GM11168 (cell line): Measurements from ENCODE around the gene RBMXL3.
"Not testable (repeated sequence)": the region's sequence is repeated elsewhere in the genome, so short reads cannot be mapped to it uniquely, and the experiment has no call there.

Experiments used
- in situ Hi-C: fragments of 300-500 bp; cut with MboI; formaldehyde crosslinking; loops from one replicate; pipeline ENCODE4 v1.12.0; 2022; ENCODE audit warnings: low sequenced_read_pairs; ENCODE audit not compliant: unreplicated experiment

The RBMXL3 gene

DNA sequence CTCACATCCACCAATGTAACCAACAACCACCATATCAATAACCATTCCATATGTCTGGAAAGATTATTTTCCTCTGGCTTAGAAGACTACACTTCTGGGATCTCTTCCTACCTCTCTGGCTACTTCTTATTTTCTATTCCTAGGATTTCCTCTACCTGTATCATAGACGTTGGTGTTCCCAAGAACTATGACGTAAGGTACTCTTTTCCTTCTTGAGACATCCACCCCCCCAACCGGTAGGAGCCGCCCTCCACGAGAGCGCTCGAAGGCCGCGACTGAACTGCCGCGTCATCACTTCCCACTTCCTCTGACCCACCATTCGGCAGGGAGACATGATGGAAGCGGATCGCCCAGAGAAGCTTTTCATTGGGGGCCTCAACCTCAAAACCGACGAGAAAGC, at the start of gene RBMXL3:
Gene RBMXL3, plus strand, starts transcription at position 301 of the 400 bp plus-strand sequence. Its CDS starts 32 bp downstream, at position 333.
- in situ Hi-C loops = no loop called here

DNA sequence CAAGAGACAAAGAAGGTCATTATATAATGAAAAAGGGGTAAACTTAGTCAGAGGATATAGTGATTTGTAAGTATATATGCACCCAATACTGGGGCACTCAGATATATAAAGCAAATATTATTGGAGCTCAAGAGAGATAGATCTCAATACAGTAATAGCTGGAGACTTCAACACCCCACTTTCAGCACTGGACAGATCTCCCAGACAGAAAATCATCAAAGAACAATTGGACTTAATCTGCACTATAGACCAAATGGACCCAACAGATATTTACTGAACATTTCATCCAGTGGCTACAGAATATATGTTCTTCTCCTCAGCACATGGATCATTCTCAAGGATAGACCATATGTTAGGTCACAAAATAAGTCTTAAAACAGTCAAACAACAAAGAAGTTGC, 47.2 kb upstream of the RBMXL3 start:
- in situ Hi-C loops = no loop called here

- in situ Hi-C loops = no loop called here
Measured at GRCh38 chrX:115147220-115147619, 42.0 kb upstream of the RBMXL3 start.

DNA sequence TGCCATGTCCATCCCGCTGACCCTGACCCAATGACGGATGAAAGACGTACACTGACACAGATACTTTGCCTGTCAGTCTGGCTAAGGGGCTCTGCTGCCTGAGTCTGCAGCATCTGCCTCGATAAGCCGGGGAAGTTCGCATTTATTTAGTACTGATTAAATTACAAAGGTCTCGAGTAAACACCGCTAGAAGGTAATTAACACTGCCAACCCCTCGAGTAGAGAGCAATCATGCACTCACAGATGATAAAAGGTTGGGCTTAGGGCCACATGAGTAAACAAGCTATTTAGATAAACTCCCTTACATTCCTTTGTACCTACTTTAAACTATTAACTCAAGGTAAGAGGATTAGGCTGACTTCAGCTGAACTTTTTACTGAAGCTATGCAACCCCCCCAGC, 16.0 kb upstream of the RBMXL3 start:
- in situ Hi-C loops = no loop called here

- in situ Hi-C loops = no loop called here
Measured at GRCh38 chrX:115174548-115174947, 14.7 kb upstream of the RBMXL3 start.

GRCh38 chrX:115177932-115178331, 11.3 kb upstream of the RBMXL3 start:
- in situ Hi-C loops = no loop called here

DNA sequence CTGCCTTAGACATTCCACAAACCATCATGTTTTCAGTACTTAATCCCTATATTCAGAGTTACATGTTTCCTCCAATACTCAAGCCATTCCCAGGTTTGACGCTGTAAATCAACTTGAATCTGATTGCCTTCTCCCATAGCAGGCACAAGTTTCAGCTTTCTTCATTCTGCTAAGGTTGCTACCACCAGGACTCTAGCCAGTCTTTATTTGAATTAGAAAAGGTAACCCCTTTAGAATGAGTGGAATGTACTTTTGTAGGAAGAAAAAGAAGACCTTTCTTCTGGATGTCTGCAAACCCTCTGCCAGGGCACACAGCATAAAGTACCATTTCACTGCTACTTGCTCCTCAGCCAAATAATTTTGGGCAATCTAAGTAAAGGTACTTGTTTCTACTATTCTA, 10.7 kb upstream of the RBMXL3 start:
- in situ Hi-C loops = no loop called here

DNA sequence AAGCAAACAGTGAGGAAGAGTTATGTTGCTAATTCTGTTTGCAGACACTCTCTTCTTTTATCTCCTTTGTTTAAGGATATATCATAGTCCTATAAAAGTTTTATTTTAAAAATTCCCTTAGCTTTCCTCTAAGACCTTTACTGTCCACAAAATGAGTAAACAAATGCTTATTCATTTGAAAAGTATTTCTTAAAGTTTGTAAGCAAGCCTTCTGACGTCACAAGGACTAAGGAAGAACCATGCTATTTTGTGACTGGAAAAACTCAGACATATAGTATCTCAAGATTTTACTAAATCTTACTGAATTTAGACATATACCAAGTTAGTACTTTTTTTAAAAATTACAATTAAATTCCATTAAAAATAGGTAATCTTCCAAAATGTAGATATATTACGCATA, 5.2 kb upstream of the RBMXL3 start:
- in situ Hi-C loops = no loop called here

DNA sequence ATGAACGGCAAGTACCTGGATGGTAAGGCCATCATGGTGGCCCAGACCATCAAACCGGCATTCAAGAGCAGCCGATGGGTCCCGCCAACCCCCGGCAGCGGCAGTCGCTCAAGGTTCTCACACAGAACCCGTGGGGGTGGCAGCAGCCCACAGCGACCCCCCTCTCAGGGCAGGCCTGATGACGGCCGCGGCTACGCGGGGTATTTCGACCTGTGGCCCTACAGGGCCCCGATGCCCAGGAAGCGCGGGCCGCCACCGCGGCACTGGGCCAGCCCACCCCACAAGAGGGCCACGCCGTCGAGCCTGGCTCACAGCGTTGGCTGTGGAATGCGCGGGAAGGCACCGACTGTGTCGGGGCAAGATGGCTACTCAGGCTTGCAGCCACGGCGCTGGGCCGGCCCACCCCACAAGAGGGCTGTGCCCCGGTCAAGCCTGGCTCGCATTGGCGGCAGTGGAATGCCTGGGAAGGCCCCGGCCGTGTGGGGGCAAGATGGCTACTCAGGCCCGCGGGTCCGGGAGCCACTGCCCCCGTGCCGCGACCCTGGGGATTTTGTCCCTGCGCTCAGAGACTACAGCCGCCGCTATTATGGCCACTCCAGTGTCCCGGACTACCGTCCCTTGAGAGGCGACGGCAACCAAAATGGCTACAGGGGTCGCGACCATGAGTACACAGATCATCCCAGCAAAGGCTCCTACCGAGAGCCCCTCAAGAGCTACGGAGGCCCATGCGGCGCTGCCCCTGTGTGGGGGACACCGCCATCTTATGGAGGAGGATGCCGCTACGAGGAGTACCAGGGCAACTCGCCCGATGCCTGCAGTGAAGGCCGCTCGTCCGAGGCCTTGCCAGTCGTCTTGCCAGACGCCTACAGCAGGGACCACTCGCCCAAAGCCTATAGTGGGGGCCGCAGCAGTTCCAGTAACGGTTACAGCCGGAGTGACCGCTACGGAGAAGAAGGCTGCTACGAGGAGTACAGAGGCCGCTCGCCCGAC, 731 bp downstream of the RBMXL3 start:
- in situ Hi-C loops = no loop called here

GRCh38 chrX:115190636-115191489, 1.7 kb downstream of the RBMXL3 start:
- in situ Hi-C loops = no loop called here

- in situ Hi-C loops = no loop called here
Measured at GRCh38 chrX:115191490-115192243, 2.5 kb downstream of the RBMXL3 start.

DNA sequence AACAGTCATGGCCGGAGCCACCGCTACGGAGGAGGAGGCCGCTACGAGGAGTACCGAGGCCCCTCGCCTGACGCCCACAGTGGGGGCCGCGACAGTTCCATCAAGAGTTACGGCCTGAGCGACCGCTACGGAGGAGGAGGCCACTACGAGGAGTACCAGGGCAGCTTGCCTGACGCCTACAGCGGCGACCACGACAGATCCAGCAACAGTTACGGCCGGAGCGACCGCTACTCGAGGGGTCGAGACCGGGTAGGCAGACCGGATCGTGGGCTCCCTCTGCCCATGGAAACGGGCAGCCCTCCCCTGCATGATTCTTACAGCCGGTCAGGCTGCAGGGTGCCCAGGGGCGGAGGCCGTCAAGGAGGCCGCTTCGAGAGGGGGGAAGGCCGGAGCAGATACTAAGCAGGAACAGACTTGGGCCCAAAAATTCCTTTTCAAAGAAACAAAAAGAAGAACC, 3.1 kb downstream of the RBMXL3 start:
- in situ Hi-C loops = no loop called here

DNA sequence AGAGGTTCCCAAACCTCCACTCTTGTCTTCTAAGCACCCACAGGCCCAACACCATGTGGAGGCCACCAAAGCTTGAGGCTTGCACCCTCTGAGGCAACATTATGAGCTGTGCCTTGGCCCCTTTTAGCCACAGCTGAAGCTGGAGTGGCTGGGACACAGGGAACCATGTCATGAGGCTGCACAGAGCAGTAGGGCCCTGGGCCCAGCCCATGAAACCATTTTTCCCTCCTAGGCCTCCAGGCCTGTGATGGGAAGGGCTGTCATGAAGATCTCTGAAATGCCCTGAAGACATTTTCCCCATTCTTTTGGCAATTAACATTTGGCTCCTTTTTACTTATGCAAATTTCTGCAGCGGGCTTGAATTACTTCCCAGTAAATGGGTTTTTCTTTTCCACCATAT, 14.8 kb downstream of the RBMXL3 start:
- in situ Hi-C loops = no loop called here

DNA sequence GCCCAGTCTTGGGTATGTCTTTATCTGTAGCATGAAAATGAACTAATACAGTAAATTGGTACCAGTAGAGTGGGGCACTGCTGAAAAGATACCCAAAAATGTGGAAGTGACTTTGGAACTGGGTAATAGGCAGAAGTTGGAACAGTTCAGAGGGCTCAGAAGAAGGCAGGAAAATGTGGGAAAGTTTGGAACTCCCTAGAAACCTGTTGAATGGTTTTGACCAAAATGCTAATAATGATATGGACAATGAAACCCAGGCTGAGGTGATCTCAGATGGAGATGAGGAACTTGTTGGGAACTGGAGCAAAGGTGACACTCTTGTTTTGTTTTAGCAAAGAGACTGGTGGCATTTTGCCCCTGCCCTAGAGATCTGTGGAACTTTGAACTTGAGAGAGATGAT, 20.3 kb downstream of the RBMXL3 start:
- in situ Hi-C loops = not testable (repeated sequence)

- in situ Hi-C loops = no loop called here
Measured at GRCh38 chrX:115214151-115214550, 24.9 kb downstream of the RBMXL3 start.

DNA sequence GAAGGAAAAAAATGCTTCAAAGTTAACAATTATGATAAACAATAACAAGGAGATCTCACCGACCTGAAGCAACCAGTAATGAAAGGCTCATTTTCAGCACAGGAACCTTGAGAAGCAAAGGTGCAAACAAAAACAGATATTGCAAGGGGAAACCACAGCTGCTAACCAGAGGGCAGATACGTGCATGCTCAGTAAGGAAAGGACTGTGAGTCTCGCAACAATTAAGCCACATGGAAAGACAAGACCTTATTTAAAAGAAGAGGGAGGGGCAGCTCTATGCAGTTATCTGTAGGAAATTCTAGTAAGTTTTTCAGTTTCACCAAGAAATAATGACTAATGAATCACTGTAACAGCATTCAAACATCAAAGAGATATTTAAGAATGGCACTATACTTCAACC, 25.4 kb downstream of the RBMXL3 start:
- in situ Hi-C loops = no loop called here

DNA sequence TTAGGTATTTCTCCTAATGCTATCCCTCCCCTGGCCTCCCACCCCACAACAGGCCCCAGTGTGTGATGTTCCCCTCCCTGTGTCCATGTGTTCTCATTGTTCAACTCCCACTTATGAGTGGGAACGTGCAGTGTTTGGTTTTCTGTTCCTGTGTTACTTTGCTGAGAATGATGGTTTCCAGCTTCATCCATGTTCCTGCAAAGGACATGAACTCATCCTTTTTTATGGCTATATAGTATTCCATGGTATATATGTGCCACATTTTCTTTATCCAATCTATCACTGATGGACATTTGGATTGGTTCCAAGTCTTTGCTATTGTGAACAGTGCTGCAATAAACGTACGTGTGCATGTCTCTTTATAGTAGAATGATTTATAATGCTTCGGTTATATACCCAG, 28.1 kb downstream of the RBMXL3 start:
- in situ Hi-C loops = not testable (repeated sequence)

DNA sequence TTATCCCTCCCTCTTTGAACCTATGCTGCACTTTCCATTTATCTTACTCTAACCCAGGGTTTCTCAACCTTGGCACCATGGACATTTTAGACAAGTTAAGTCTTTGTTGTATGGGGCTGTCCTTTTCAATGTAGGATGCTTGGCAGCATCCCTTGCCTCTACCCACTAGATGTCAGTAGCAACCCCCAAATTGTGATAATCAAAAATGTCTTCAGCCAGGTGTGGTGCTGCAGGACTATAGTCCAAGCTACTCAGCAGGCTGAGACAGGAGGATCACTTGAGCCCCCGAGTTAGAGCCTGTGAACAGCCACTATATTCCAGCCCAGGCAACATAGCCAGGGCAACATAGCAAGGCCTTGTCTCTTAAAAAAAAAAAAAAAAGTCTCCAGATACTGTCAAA, 37.7 kb downstream of the RBMXL3 start:
- in situ Hi-C loops = no loop called here

- in situ Hi-C loops = no loop called here
Measured at GRCh38 chrX:115229337-115230003, 40.3 kb downstream of the RBMXL3 start.
